ENCODE results near the gene KCNK10.

The KCNK10 gene

GRCh38 chr14:88318406-88318805, 4.7 kb downstream of the KCNK10 start:
- DNase-seq, result no peak

- no peak for DNase-seq
Observed at GRCh38 chr14:88316521-88316920, 6.5 kb downstream of the KCNK10 start.

- DNase-seq, result no peak
Observed at GRCh38 chr14:88312257-88312656, 10.8 kb downstream of the KCNK10 start.

GRCh38 chr14:88311780-88312179, 11.3 kb downstream of the KCNK10 start:
- no peak for DNase-seq

GRCh38 chr14:88310449-88310848, 12.6 kb downstream of the KCNK10 start:
- DNase-seq, result no peak

GRCh38 chr14:88310021-88310420, 13.0 kb downstream of the KCNK10 start:
- DNase-seq, result no peak

- DNase-seq, result no peak
Observed at GRCh38 chr14:88305528-88306322, 17.3 kb downstream of the KCNK10 start.

- DNase-seq, result no peak
Observed at GRCh38 chr14:88303041-88303440, 20.0 kb downstream of the KCNK10 start.

GRCh38 chr14:88301381-88301780, 21.7 kb downstream of the KCNK10 start:
- no peak for DNase-seq

GRCh38 chr14:88300817-88301216, 22.3 kb downstream of the KCNK10 start:
- DNase-seq, result no peak

GRCh38 chr14:88299865-88300530, 23.1 kb downstream of the KCNK10 start:
- DNase-seq, result no peak

GRCh38 chr14:88297306-88297705, 25.8 kb downstream of the KCNK10 start:
- no peak for DNase-seq

- no peak for DNase-seq
Observed at GRCh38 chr14:88296351-88296750, 26.7 kb downstream of the KCNK10 start.

- no peak for DNase-seq
Observed at GRCh38 chr14:88289996-88290395, 33.1 kb downstream of the KCNK10 start.

GRCh38 chr14:88289234-88289633, 33.8 kb downstream of the KCNK10 start:
- no peak for DNase-seq

GRCh38 chr14:88286309-88286708, 36.8 kb downstream of the KCNK10 start:
- DNase-seq, result no peak

GRCh38 chr14:88281447-88281846, 41.6 kb downstream of the KCNK10 start:
- no peak for DNase-seq

- DNase-seq, result no peak
Observed at GRCh38 chr14:88276923-88277596, 46.0 kb downstream of the KCNK10 start.

GRCh38 chr14:88272390-88273269, 50.4 kb downstream of the KCNK10 start:
- DNase-seq, result no peak

GRCh38 chr14:88271205-88271604, 51.9 kb downstream of the KCNK10 start:
- no peak for DNase-seq

- DNase-seq, result no peak
Observed at GRCh38 chr14:88270776-88271175, 52.3 kb downstream of the KCNK10 start.

- no peak for DNase-seq
Observed at GRCh38 chr14:88269806-88270420, 53.2 kb downstream of the KCNK10 start.

Measured in stimulated activated CD4-positive, alpha-beta T cell treated with anti-CD3 and anti-CD28 coated beads, Interleukin-4, amount 100 ng/mL, for 1 hour (primary cell).